DND-41 (cell line): ENCODE data around the gene FADD.

ENCODE experiments used
- ATAC-seq: fragments of 200-7000 bp; cut with Tn5 transposase; 3 replicates; pipeline ENCODE4 v1.9.1; 2021; ENCODE audit warnings: low read depth; ENCODE audit not compliant: insufficient read depth
- DNase-seq: peaks from one replicate; pipeline ENCODE4 v3.0.0-alpha.2; 2020
- H2AFZ ChIP-seq: 2 replicates; pipeline ENCODE4 v1.6.0; 2012; ENCODE audit warnings: low read depth, low read length
- H3K27ac ChIP-seq: 2 replicates; pipeline ENCODE4 v1.5.1; 2012; ENCODE audit warnings: low read length, inconsistent platforms
- H3K27me3 ChIP-seq: fragments of 200-600 bp; sonication (generic); 2 replicates; pipeline ENCODE4 v1.6.0; 2012; ENCODE audit warnings: low read length, mild to moderate bottlenecking, inconsistent platforms; ENCODE audit not compliant: insufficient read depth, poor library complexity
- H3K36me3 ChIP-seq: 2 replicates; pipeline ENCODE4 v1.5.1; 2012; ENCODE audit warnings: low read length, inconsistent platforms; ENCODE audit not compliant: insufficient read depth
- H3K4me1 ChIP-seq: 2 replicates; pipeline ENCODE4 v1.5.1; 2012; ENCODE audit warnings: mild to moderate bottlenecking, low read length; ENCODE audit not compliant: insufficient read depth
- H3K4me2 ChIP-seq: 2 replicates; pipeline ENCODE4 v1.6.0; 2012; ENCODE audit warnings: mild to moderate bottlenecking, moderate library complexity, low read length, inconsistent platforms; ENCODE audit not compliant: insufficient read depth
- H3K4me3 ChIP-seq, 2 experiments: fragments of 200-600 bp in 1 of 2; shearing (Covaris generic) in 1 of 2; 2 replicates each; pipeline ENCODE4 v1.5.1; 2012 to 2016; ENCODE audit warnings: inconsistent platforms in 2 of 2, low read length in 2 of 2, mild to moderate bottlenecking in 2 of 2, low read depth in 1 of 2, moderate library complexity in 1 of 2
- H3K79me2 ChIP-seq: 2 replicates; pipeline ENCODE4 v1.6.0; 2012; ENCODE audit warnings: low read length, inconsistent platforms; ENCODE audit not compliant: insufficient read depth
- H3K9ac ChIP-seq: 2 replicates; pipeline ENCODE4 v1.6.0; 2012; ENCODE audit warnings: low read depth, mild to moderate bottlenecking, inconsistent platforms, low read length, moderate library complexity
- H3K9me3 ChIP-seq: 2 replicates; pipeline ENCODE4 v1.5.1; 2012; ENCODE audit warnings: low read length, moderate library complexity, mild to moderate bottlenecking, inconsistent platforms; ENCODE audit not compliant: insufficient read depth, severe bottlenecking
- H4K20me1 ChIP-seq: 2 replicates; pipeline ENCODE4 v1.6.0; 2012; ENCODE audit warnings: low read length; ENCODE audit not compliant: insufficient read depth
- CTCF ChIP-seq: IDR thresholded peaks from 2 replicates; pipeline ENCODE4 v1.5.1; 2012; ENCODE audit warnings: borderline replicate concordance, low read length, moderate library complexity, mild to moderate bottlenecking; ENCODE audit not compliant: poor library complexity, severe bottlenecking; ENCODE audit errors: extremely low read depth
- EZH2 ChIP-seq: IDR thresholded peaks from 3 replicates; pipeline ENCODE4 v1.6.1; 2012; ENCODE audit warnings: borderline replicate concordance, low read depth, mild to moderate bottlenecking, moderate library complexity, low read length, inconsistent platforms; ENCODE audit not compliant: severe bottlenecking

Gene FADD

GRCh38 chr11:70164705-70165104, 38.4 kb upstream of the FADD start:
- peaks cover 5% of the 10 kb centered on the region for H3K27me3 ChIP-seq
- no peaks in the 10 kb centered on the region for H4K20me1 ChIP-seq
- no peak overlapping the region for H2AFZ ChIP-seq
- H3K79me2 ChIP-seq, result no peaks in the 10 kb centered on the region
- H3K4me2 ChIP-seq, result no peak overlapping the region
- ATAC-seq, result no peak
- H3K36me3 ChIP-seq, result no peaks in the 10 kb centered on the region
- H3K9me3 ChIP-seq, result no peaks in the 10 kb centered on the region
- H3K9ac ChIP-seq, result no peak overlapping the region
- DNase-seq, result no peak
- TF ChIP-seq EZH2, result no peak
- no peak overlapping the region for H3K4me3 ChIP-seq
- H3K27ac ChIP-seq, result no peak overlapping the region
- H3K4me1 ChIP-seq, result no peaks in the 10 kb centered on the region

GRCh38 chr11:70167120-70167519, 36.0 kb upstream of the FADD start:
- H3K27me3 ChIP-seq, result peaks cover 5% of the 10 kb centered on the region
- no peak overlapping the region for H3K4me3 ChIP-seq
- H3K79me2 ChIP-seq, result no peaks in the 10 kb centered on the region
- no peak overlapping the region for H3K9ac ChIP-seq
- no peak for DNase-seq
- no peak overlapping the region for H2AFZ ChIP-seq
- no peaks in the 10 kb centered on the region for H3K4me1 ChIP-seq
- no peaks in the 10 kb centered on the region for H4K20me1 ChIP-seq
- no peak overlapping the region for H3K4me2 ChIP-seq
- no peaks in the 10 kb centered on the region for H3K36me3 ChIP-seq
- no peak for TF ChIP-seq CTCF
- TF ChIP-seq EZH2, result no peak
- no peaks in the 10 kb centered on the region for H3K9me3 ChIP-seq
- no peak overlapping the region for H3K27ac ChIP-seq
- no peak for ATAC-seq

GRCh38 chr11:70167723-70168404, 35.2 kb upstream of the FADD start:
- Histone ChIP-seq H3K27me3 (peaks cover 7% of the 10 kb centered on the region), H4K20me1 (no peaks in the 10 kb centered on the region), H3K9ac (no peak overlapping the region), H3K27ac (no peak overlapping the region), H3K4me3 (no peak overlapping the region), H3K36me3 (no peaks in the 10 kb centered on the region), H3K79me2 (no peaks in the 10 kb centered on the region), H3K4me1 (no peaks in the 10 kb centered on the region), H3K4me2 (no peak overlapping the region), H2AFZ (no peak overlapping the region), H3K9me3 (no peaks in the 10 kb centered on the region)
- TF ChIP-seq EZH2 (no peak), CTCF (no peak)
- DNase-seq (no peak), ATAC-seq (no peak)

DNA sequence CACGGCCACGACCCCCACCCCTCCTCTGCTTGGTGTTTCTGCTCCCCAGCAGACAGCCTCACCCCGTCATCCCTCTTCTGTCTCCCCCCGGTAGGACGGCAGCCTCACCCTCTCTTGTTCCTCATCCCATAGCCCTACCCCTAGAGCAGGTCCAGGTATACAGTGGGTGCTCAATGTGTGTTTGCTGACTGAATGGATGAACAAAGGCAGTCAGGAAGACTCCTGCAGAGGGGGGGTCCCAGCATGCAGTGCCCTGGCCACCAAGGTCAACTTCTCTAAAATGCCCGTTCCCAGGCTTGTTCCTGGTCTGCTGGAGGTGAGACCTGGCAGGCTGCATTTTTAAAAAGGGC, 34.7 kb upstream of the FADD start:
- DNase-seq, result no peak
- Histone ChIP-seq H3K27me3 (peaks cover 10% of the 10 kb centered on the region), H3K4me1 (no peaks in the 10 kb centered on the region), H2AFZ (no peak overlapping the region), H3K79me2 (no peaks in the 10 kb centered on the region), H3K9ac (no peak overlapping the region), H3K4me3 (no peak overlapping the region), H4K20me1 (no peaks in the 10 kb centered on the region), H3K9me3 (no peaks in the 10 kb centered on the region), H3K4me2 (no peak overlapping the region), H3K27ac (no peak overlapping the region), H3K36me3 (no peaks in the 10 kb centered on the region)
- TF ChIP-seq EZH2, result no peak
- TF ChIP-seq CTCF, result no peak
- ATAC-seq, result no peak
